ENCODE measurements around the gene NPRL2.
A peak's percentile ranks its signal among the peaks of the same experiment; 100 is the strongest.

Gene NPRL2

DNA sequence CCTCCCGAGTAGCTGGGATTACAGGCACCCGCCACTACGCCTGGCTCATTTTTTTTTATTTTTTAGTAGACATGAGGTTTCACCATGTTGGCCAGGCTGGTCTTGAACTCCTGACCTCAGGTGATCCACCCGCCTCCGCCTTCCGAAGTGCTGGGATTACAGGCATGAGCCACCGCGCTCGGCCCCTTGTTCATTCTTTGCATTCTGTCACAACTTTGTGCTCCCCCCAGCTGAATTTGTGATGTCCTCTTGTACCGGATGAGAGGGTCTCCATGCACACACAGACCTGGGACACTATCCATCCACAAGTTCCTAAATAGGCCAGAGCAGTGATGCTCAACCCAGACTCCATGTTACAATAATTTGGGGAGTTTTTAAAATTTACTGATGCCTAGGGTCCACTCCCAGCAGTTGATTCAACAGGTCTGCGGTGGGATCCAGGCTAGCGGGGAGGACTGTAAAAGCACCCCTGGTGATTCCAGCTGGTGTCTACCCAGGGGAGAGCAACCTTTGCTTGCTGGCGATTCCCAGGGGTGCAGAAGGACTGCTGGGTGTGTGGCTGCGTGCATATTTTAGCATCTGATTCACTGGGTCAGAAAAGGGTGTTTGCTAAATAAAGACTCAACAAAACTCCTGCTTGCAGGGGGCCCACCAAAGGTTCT is 11.0 kb downstream of the NPRL2 start:
- H3K4me3 ChIP-seq (ENCODE audit: low read depth, low read length) = peak overlapping the region; percentile 99
- peak; percentile 69 for DNase-seq (ENCODE audit: low read depth)

DNA sequence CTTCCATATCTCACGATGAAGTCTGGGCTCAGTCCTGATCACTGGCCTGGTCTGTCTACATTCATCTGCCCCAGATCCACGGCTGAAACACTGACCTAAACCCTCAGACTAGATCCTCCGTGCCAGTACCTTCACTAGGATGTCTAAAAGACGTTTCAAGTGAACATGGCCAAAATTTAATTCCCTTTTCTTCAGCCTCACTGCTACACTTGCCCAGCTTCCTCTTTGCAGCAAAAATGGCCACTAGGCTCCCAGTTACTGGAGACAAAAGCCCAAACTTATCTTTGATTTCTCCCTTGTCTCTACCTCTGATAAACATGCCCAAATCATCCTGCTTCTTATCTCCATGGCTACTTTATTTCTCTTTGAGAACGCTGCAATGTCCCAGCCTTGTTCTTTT is 11.6 kb downstream of the NPRL2 start:
- peak overlapping the region; percentile 99 for H3K4me3 ChIP-seq (ENCODE audit: low read depth, low read length)
- TF ChIP-seq, protein P1, sequence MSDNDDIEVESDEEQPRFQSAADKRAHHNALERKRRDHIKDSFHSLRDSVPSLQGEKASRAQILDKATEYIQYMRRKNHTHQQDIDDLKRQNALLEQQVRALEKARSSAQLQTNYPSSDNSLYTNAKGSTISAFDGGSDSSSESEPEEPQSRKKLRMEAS (IDR thresholded peaks at IDR 0.05; ENCODE audit: low read depth, low read length) = no peak
- TF ChIP-seq, protein P2, sequence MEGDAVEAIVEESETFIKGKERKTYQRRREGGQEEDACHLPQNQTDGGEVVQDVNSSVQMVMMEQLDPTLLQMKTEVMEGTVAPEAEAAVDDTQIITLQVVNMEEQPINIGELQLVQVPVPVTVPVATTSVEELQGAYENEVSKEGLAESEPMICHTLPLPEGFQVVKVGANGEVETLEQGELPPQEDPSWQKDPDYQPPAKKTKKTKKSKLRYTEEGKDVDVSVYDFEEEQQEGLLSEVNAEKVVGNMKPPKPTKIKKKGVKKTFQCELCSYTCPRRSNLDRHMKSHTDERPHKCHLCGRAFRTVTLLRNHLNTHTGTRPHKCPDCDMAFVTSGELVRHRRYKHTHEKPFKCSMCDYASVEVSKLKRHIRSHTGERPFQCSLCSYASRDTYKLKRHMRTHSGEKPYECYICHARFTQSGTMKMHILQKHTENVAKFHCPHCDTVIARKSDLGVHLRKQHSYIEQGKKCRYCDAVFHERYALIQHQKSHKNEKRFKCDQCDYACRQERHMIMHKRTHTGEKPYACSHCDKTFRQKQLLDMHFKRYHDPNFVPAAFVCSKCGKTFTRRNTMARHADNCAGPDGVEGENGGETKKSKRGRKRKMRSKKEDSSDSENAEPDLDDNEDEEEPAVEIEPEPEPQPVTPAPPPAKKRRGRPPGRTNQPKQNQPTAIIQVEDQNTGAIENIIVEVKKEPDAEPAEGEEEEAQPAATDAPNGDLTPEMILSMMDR (IDR thresholded peaks at IDR 0.05; ENCODE audit: low read depth, low read length) = no peak
- TF ChIP-seq MYC (IDR thresholded peaks at IDR 0.05; ENCODE audit: low read depth, low read length) (no peak), POLR2A (IDR thresholded peaks at IDR 0.05; ENCODE audit: extremely low read depth, insufficient read length) (no peak)
- peak; percentile 68 for DNase-seq (ENCODE audit: low read depth)

More for the DNA sequence above, 11.0 kb downstream of the NPRL2 start:
- no peak for TF ChIP-seq MYC (IDR thresholded peaks at IDR 0.05; ENCODE audit: low read depth, low read length)

DNA sequence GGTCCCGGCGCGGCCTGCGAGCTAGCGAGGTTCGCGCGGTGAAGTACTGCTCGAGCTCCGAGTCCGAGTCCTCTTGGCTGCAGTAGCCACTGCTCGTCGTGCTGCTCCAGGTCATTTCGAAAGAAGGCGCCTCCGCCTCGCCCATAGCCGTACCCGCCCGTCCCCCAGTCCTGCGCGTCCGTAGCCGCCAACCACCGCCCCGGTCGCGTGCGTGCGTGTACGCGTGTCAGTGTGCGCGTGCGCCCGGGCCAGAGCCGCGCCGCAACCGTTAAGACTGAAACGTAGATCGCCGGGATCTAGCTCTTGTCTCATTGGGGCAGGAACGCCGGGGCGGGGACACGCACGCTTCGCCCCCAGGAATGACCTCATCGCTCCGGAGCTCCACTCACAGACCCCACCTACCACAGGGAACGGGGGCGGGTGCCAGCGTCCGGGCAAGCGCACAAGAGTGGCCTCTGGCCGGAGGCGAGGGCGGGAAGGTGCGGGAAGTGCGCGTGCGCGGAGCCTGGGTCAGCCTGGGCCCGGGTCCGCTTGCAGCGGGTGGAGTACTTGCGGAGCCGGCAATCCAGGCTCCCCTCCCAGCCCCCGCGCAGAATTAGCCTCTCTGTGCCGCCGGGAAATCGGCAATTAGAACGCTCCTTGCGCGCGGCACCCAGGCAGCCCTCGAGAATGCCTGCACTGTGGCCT is 13.3 kb downstream of the NPRL2 start:
- DNase-seq (ENCODE audit: low read depth) = peak; percentile 99

DNA sequence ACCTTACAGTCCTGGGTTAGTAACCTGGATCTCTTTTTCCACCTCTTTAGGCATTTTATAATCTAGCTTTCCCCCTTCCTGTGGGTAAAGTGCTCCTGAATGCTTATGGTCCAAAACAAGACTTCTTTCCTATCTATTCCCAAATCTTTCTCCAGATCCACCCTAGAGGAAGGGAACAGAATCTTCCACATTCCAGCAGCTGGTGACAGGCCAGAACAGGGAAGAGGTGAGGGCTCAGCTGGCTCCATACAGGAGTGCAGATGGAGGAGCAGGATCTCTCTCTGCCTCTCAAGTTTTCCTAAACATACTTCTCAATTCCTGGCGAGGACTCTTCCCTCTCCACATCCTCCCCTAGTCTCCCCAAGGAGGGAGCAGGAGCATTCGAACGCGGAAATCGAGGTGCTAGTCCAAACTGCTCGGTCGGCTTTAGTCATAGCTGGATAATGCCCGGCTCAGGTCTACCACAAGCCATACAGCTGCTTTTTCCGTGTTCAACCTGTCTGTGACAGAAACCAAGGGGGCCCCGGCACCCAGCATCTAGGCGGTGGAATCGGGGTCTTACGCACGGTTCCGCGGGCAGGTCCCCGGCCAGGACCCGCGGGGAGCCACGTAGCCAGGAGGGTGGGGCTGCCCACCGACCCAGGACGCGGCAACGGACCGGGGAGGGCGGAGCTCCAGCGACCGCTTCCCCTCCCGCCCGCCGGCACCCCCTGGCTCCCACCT is 14.0 kb downstream of the NPRL2 start:
- TF ChIP-seq, protein P2 (IDR thresholded peaks at IDR 0.05; ENCODE audit: low read depth, low read length) = no peak
- TF ChIP-seq MYC (IDR thresholded peaks at IDR 0.05; ENCODE audit: low read depth, low read length) (no peak), POLR2A (IDR thresholded peaks at IDR 0.05; ENCODE audit: extremely low read depth, insufficient read length) (no peak)
- TF ChIP-seq, protein P1 (IDR thresholded peaks at IDR 0.05; ENCODE audit: low read depth, low read length) = no peak
- H3K4me3 ChIP-seq (ENCODE audit: low read depth, low read length) = peak overlapping the region; percentile 95
- DNase-seq (ENCODE audit: low read depth) = no peak

More for the DNA sequence above, 13.3 kb downstream of the NPRL2 start:
- TF ChIP-seq, protein P1 (IDR thresholded peaks at IDR 0.05; ENCODE audit: low read depth, low read length) = peak; percentile 82
- TF ChIP-seq MYC (IDR thresholded peaks at IDR 0.05; ENCODE audit: low read depth, low read length) = peak; percentile 65
- TF ChIP-seq, protein P2 (IDR thresholded peaks at IDR 0.05; ENCODE audit: low read depth, low read length) = no peak
- TF ChIP-seq POLR2A (IDR thresholded peaks at IDR 0.05; ENCODE audit: extremely low read depth, insufficient read length) = peak; percentile 79
- peak overlapping the region; percentile 99 for H3K4me3 ChIP-seq (ENCODE audit: low read depth, low read length)

DNA sequence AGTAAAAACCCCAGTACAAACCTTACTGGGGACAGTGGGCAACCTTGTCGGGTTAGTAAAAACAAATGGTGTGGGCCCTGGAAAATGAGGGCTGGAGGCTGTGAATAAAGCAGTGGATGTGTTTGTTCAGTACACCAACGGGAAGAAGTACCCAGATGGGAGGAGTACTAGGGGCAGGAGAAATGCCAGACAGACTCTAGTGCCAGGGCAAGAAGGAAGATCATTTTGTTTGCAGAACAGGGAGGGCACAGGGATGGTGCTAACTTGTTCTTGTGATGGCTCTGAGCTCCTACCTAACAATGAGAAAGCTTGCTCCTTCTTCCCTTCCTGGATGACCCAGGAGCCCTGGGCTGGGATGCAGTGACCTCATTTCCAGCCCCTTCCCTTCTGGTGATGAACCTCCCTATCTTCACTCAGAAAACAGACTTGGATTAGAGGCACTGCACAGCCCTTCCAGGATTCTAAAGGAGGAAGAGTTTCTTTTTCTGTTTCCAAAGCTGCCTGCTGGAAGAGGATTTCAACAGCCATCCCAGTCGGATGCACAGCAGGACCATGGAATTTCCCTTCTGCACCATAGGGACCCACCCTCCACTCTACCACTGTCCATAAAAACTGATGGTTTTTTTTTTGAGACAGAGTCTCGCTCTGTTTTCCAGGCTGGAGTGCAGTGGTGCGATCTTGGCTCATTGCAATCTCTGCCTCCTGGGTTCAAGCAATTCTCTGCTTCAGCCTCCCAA is 16.1 kb downstream of the NPRL2 start:
- peak overlapping the region; percentile 21 for H3K4me3 ChIP-seq (ENCODE audit: low read depth, low read length)
- DNase-seq (ENCODE audit: low read depth) = no peak
- TF ChIP-seq MYC (IDR thresholded peaks at IDR 0.05; ENCODE audit: low read depth, low read length) = no peak
- TF ChIP-seq POLR2A (IDR thresholded peaks at IDR 0.05; ENCODE audit: extremely low read depth, insufficient read length) = no peak
- TF ChIP-seq, protein P1 (IDR thresholded peaks at IDR 0.05; ENCODE audit: low read depth, low read length) = no peak
- TF ChIP-seq, protein P2 (IDR thresholded peaks at IDR 0.05; ENCODE audit: low read depth, low read length) = no peak
